Measurements from ENCODE around the gene DCDC2C. TPM values are rescaled to one million over a fixed set of nuclear protein-coding genes. Genes with fewer than 3 reads are reported as not detected.

Gene DCDC2C
- polyA plus RNA-seq, 3 donors, result 0.31 TPM; not detected in 2

GRCh38 chr2:3672861-3673678, 30.3 kb upstream of the DCDC2C start:
- no peak for DNase-seq (ENCODE audit: low read depth in 3 of 3, low spot score in 2 of 3)

DNA sequence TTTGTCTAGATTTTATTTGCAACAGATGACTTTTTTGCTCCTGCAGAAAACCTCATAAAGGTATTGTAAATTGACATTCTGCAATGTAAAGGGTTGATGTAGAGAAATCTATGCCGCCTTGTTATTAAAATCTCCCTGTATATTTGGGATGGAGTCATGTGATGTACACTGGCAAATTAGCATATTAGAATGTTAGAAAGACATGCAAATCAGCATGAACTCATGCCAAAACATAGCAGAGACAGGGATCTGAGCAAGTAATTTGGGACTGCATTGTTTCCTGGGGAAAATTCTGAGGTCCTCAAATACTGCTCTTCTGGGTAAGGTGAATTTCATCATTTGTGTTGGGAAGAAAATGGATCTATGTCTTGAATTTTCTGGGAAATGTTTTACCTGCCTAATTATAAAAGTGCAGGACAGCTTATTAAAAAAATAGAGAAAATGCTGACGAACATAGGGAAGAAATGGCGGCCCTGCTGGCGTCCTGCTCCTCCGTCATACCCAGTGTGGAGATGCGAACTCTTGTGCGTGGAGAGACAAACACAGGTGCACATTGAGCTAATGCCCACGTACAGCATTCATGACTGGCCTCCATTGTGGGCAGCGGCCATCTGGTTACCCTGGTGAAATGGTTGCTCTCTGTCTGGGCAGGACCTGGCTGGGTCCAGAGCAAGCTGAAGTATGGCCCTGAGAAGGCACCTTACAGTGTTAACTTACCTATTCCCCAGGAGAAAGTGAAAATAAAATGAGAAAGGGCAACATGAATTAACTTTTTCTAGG, 29.1 kb upstream of the DCDC2C start:
- no peak for DNase-seq (ENCODE audit: low read depth in 3 of 3, low spot score in 2 of 3)

- DNase-seq (ENCODE audit: low read depth in 3 of 3, low spot score in 2 of 3), result no peak
These were observed 27.7 kb upstream of the DCDC2C start for GRCh38 chr2:3675687-3676086.

- no peak for DNase-seq (ENCODE audit: low read depth in 3 of 3, low spot score in 2 of 3)
These were observed 25.9 kb upstream of the DCDC2C start for GRCh38 chr2:3677436-3677835.

- no peak for DNase-seq (ENCODE audit: low read depth in 3 of 3, low spot score in 2 of 3)
These were observed 25.2 kb upstream of the DCDC2C start for GRCh38 chr2:3678212-3678611.

DNA sequence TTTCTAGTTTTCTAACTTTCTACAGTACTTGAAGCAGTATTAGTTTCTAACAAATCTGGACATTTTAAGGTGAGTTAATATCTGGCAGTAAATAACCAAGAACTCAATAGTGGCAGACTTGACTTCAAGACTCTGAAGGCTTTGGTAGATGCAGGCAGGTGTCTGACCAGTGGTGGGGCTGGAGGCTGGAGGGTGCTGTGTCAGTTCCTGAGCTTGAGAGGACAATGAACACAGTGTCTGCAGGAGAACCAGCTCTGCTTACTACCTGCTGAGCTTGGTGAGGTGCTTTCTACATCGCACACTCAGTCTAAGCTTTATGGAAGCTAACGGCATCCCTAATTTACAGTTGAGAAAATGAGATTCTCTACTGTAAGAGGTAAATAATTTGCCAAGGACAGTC, 24.2 kb upstream of the DCDC2C start:
- DNase-seq (ENCODE audit: low read depth in 3 of 3, low spot score in 2 of 3), result no peak

DNA sequence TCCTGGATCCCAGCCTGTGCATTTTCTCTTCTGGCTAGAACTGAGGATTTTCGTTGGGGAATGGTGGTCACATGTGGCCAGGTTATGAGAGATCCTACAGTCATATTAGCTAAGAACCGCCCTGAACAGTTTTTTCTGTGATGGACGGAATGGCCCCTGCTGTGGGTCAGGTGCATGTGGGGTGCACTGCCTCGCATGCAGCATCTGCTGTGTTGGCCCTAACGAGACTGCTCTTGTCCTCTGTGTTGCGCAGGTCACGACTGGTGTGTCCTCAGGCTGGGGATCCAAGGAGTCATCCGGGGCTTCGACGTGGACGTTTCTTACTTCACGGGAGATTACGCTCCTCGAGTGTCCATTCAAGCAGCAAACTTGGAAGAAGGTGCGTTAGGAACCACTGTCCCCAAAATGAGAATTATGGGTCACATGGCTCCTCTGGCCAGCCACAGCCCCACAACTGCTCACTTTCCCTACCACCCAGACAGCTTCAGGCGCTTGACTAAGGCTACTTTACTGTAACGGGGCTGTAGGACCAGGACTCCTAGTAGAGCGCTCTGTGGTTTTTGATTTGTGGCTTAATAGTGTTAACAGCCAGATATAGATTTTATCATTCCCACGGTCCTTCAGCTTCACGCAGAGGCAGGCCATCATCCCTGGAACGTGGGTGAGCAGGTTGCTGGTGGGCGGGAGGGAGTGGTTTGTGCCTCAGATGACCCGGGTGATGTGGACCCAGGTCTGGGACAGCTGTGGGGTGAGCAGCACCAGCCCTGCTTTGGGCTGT, 23.6 kb upstream of the DCDC2C start:
- DNase-seq (ENCODE audit: low read depth in 3 of 3, low spot score in 2 of 3), result no peak

- no peak for DNase-seq (ENCODE audit: low read depth in 3 of 3, low spot score in 2 of 3)
These were observed 22.6 kb upstream of the DCDC2C start for GRCh38 chr2:3680548-3681345.

- DNase-seq (ENCODE audit: low read depth in 3 of 3, low spot score in 2 of 3), result no peak
These were observed 21.8 kb upstream of the DCDC2C start for GRCh38 chr2:3681625-3682024.

DNA sequence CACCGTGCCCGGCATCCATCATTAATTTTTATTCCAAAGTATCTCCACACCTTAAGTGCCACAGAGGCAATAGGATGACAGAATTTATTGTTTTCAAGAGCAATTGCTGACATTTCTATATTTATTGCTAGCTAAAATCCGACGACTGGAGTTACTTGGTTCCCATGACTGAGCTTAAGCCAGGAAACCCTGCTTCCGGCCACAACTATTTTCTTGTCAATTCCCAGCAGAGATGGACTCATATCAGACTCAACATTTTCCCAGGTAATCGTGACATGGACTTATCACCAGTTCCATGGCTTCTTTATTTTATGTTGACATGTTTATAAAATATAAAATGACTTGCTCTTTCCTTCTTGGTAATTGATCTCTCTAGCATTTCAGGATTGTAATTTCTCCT, 20.6 kb upstream of the DCDC2C start:
- no peak for DNase-seq (ENCODE audit: low read depth in 3 of 3, low spot score in 2 of 3)

DNA sequence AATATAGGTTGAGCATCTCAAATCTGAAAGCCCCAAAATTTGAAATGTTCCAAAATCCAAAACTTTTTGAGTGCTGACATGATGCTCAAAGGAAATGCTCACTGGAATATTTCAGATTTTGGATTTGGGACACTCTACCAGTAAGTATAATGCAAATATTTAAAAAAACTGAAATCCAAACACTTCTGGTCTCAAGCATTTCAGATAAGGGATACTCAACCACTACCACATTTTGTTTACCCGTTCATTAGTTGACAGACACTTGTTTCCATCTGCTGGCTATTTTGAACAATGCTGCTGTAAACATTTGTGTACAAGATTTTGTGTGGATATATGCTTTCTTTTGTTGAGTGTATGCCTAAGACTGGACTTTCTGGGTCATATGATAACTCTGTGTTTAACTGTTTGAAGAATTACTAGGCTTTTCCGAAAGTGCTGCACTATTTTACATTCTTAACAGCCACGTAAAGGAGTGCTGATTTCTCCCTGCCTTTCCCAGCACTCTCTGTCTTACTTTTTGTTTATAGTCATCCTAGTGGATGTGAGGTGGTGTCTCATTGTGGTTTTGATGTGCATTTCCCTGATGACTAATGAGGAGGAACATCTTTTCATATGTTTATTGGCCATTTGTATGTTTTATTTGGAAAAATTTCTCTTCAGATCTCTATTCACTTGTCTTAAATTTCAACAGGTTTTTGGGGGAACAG, 19.5 kb upstream of the DCDC2C start:
- no peak for DNase-seq (ENCODE audit: low read depth in 3 of 3, low spot score in 2 of 3)

DNA sequence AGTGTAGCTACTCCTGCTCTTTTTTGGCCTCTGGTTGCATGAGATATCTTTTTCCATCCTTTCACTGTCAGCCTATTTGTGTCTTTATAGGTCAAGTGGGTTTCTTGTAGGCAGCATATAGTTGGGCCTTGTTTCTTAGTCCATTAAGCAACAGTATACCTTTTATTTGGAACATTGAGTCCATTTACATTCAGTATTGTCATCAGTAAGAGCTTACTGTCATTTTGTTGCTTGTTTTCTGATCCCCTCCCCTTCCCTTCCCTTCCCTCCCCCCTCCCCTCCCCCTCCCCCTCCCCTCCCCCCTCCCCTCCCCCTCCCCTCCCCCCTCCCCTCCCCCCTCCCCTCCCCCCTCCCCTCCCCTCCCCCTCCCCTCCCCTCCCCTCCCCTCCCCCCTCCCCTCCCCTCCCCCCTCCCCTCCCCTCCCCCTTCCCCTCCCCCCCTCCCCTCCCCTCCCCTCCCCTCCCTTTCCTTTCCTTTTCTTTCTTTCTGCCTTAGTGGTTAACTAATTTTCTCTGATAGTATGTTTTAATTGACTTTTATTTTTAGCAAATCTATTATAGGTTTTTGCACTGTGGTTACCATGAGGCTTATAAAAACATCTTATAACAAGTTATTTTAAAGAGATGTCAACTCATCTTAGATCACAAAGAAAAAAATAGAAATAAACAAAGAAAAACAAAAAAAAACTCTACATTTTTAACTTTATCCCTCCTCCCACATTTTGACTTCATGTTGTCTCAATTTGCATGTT, 13.2 kb upstream of the DCDC2C start:
- no peak for DNase-seq (ENCODE audit: low read depth in 3 of 3, low spot score in 2 of 3)

DNA sequence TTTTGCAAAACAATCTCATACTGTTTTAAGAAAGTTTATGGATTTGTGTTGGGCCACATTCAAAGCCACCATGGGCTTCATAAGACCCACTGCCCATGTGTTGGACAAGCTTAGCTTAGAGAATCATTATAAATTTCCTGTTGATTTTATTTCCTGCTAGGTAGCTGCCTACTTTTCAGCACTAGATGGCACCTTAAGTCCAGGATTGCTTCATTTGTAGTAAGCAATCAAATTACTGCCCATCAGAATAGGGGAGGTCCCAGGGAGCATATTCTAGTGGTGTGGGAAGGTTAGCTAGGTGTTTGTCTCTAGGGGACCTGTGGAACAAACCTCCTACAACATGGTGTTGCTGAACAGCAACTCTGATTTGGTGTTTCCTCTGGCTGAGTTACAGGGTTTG, 11.0 kb upstream of the DCDC2C start:
- DNase-seq (ENCODE audit: low read depth in 3 of 3, low spot score in 2 of 3), result no peak

GRCh38 chr2:3696545-3696944, 6.8 kb upstream of the DCDC2C start:
- no peak for DNase-seq (ENCODE audit: low read depth in 3 of 3, low spot score in 2 of 3)

- DNase-seq (ENCODE audit: low read depth in 3 of 3, low spot score in 2 of 3), result no peak
These were observed 2.3 kb upstream of the DCDC2C start for GRCh38 chr2:3701071-3701470.

DNA sequence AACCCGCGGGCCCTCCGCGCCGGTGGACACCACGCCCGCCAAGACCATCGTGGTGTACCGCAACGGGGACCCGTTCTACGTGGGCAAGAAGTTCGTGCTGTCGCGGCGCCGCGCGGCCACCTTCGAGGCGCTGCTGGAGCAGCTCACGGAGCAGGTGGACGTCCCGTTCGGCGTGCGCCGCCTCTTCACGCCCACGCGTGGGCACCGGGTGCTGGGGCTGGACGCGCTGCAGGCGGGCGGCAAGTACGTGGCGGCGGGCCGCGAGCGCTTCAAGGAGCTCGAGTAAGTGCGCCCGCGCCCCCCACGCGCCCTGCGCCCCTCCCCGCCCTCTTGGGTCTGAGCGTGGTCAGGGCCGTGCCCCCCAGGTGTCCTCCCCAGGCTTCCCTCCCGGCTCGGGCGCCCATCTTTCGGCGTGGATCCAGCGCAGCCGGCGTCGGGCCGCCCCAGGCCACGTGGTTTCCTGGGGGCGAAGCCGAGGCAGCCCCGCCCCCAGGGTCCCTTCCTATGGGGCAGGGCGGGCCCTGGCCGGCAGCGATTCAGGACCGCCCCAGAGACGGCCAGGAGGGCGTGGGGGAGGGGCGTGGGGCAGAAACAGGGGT, 481 bp downstream of the DCDC2C start:
- no peak for DNase-seq (ENCODE audit: low read depth in 3 of 3, low spot score in 2 of 3)

- no peak for DNase-seq (ENCODE audit: low read depth in 3 of 3, low spot score in 2 of 3)
These were observed 1.3 kb downstream of the DCDC2C start for GRCh38 chr2:3704692-3705091.

DNA sequence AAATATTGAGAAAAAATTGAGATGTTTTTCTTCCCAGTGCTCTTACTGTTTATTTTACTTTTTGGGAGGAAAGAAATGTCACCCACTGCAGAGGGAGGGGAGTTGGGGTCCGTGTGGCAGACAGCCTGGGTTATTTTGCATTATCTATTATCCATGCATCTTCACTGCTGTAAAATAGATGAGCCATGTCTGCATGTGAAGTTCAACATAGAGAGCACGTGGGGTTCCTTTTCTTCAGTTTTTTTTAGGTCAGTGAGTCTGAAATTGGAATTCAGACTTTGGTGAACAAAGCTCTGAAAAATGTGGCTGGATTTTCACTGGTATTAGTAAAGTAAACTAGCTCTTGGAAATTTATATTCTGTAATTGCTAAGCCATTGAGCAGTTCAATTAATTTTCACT, 2.4 kb downstream of the DCDC2C start:
- no peak for DNase-seq (ENCODE audit: low read depth in 3 of 3, low spot score in 2 of 3)

DNA sequence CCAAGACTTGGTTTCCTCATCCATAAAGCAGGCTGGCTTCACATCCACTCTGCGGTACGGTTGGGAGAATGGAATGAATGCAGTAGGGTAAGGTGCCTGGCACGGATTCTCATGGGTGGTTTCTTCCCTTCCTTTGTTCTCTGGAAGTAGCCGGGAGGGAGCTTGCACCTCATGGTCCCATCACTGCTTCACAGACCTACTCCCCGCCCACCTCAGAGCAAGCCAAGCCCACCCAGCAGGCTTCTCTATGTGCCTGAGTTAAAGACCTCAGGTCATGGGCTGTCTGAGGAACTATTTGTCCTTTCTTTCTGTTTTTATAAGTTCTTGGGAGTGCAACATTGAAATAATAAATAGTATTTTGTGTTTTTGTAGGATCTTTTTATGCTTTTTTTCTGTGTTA, 3.5 kb downstream of the DCDC2C start:
- DNase-seq (ENCODE audit: low read depth in 3 of 3, low spot score in 2 of 3), result no peak
